ENCODE results near the gene PRR23A.

DNA sequence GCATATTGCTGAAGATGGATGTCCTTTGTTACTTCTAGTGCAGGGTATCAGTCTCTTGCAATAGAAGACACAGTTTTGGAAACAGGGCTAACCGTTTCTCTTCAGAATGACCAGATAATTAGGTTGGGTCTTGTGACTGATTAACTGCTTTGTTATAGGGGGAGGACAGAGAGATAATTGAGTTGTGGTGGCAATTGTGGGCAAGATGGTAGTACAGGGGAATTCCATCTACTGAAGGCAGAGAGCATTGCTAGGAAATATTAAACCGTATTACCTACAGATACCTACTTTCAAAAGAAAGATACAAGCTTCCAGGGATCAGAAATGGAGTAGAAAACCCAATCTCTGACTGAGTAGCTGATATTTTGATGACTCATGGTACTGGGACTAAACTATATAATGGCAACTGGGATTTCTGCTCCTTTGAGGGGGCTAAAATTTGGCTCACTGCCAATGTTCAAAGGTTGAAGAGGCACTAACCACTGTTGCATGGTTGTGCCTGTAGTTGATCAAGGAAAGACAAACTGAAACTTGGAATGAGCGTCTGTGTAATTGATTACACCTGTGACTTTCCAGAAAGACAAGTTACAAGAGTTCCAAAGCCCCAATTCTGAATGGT, 10.5 kb upstream of the PRR23A start:
- TF ChIP-seq, protein P1, sequence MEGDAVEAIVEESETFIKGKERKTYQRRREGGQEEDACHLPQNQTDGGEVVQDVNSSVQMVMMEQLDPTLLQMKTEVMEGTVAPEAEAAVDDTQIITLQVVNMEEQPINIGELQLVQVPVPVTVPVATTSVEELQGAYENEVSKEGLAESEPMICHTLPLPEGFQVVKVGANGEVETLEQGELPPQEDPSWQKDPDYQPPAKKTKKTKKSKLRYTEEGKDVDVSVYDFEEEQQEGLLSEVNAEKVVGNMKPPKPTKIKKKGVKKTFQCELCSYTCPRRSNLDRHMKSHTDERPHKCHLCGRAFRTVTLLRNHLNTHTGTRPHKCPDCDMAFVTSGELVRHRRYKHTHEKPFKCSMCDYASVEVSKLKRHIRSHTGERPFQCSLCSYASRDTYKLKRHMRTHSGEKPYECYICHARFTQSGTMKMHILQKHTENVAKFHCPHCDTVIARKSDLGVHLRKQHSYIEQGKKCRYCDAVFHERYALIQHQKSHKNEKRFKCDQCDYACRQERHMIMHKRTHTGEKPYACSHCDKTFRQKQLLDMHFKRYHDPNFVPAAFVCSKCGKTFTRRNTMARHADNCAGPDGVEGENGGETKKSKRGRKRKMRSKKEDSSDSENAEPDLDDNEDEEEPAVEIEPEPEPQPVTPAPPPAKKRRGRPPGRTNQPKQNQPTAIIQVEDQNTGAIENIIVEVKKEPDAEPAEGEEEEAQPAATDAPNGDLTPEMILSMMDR (IDR thresholded peaks at IDR 0.05), result no peak
- TF ChIP-seq POLR2A (IDR thresholded peaks at IDR 0.05), result no peak
